WTC11 (cell line): ENCODE data around the gene ZBTB16. TPM values are rescaled to one million over a fixed set of nuclear protein-coding genes. Genes with fewer than 3 reads are reported as not detected.

Experiments used
- ATAC-seq: fragments of 200-7000 bp; cut with Tn5 transposase; 2 replicates; pipeline ENCODE4 v1.10.0; 2021; ENCODE audit warnings: mild to moderate bottlenecking, moderate library complexity
- CTCF ChIA-PET: fragments of 300-600 bp; sonication (Branson Sonifier 250); formaldehyde crosslinking; loops from one replicate; lab custom pipeline; 2021; ENCODE audit warnings: antibody characterized with exemption; lab: Charles Lee
- POLR2A ChIA-PET: fragments of 350-600 bp; sonication (Branson Sonifier 250); formaldehyde crosslinking; loops from one replicate; lab custom pipeline; 2021; ENCODE audit warnings: antibody characterized with exemption; lab: Charles Lee
- DNase-seq: peaks from one replicate; pipeline ENCODE4 v3.0.0; 2021; ENCODE audit warnings: low spot score
- H3K27ac Mint-ChIP-seq: 2 replicates; pipeline ENCODE4 v1.8.0; 2021; ENCODE audit warnings: mixed read lengths
- H3K27me3 Mint-ChIP-seq: 2 replicates; pipeline ENCODE4 v1.8.0; 2021; ENCODE audit warnings: low read depth, mild to moderate bottlenecking, moderate library complexity, mixed read lengths
- H3K36me3 Mint-ChIP-seq: 2 replicates; pipeline ENCODE4 v1.8.0; 2021; ENCODE audit warnings: mixed read lengths
- H3K4me1 Mint-ChIP-seq: 2 replicates; pipeline ENCODE4 v1.8.0; 2022; ENCODE audit warnings: mixed read lengths
- H3K4me3 Mint-ChIP-seq: 2 replicates; pipeline ENCODE4 v1.8.0; 2021; ENCODE audit warnings: mild to moderate bottlenecking, moderate library complexity, mixed read lengths
- H3K9me3 Mint-ChIP-seq: 2 replicates; pipeline ENCODE4 v1.8.0; 2021; ENCODE audit warnings: mixed read lengths
- EMX1 ChIP-seq: fragments of 250-450 bp; sonication (Bioruptor Pico); IDR thresholded peaks from 2 replicates; pipeline ENCODE4 v1.8.0; 2021; ENCODE audit warnings: mild to moderate bottlenecking
- ETV6 ChIP-seq: sonication (generic); formaldehyde crosslinking; IDR thresholded peaks from 2 replicates; pipeline ENCODE4 v1.8.1; 2022; ENCODE audit warnings: mild to moderate bottlenecking, missing genetic modification reagents
- FOXJ3 ChIP-seq: sonication (generic); formaldehyde crosslinking; IDR thresholded peaks from 2 replicates; pipeline ENCODE4 v1.9.0; 2021; ENCODE audit warnings: missing genetic modification reagents, mild to moderate bottlenecking, borderline replicate concordance
- FOXK1 ChIP-seq: sonication (generic); formaldehyde crosslinking; IDR thresholded peaks from 2 replicates; pipeline ENCODE4 v1.8.0; 2022; ENCODE audit warnings: mild to moderate bottlenecking, moderate library complexity, missing genetic modification reagents
- FOXP1 ChIP-seq: sonication (generic); formaldehyde crosslinking; IDR thresholded peaks from 2 replicates; pipeline ENCODE4 v1.8.0; 2022; ENCODE audit warnings: missing genetic modification reagents, mild to moderate bottlenecking, moderate library complexity, borderline replicate concordance
- GTF2I ChIP-seq: fragments of 250-450 bp; sonication (Bioruptor Pico); conservative IDR thresholded peaks from 2 replicates; pipeline ENCODE4 v1.4.0; 2021; ENCODE audit warnings: mild to moderate bottlenecking
- JUN ChIP-seq: sonication (generic); formaldehyde crosslinking; IDR thresholded peaks from 2 replicates; pipeline ENCODE4 v1.8.0; 2023; ENCODE audit warnings: mild to moderate bottlenecking, missing genetic modification reagents
- RORB ChIP-seq: fragments of 250-450 bp; sonication (Bioruptor Pico); IDR thresholded peaks from 2 replicates; pipeline ENCODE4 v1.9.0; 2021; ENCODE audit warnings: mild to moderate bottlenecking
- SMAD4 ChIP-seq: sonication (generic); formaldehyde crosslinking; IDR thresholded peaks from 2 replicates; pipeline ENCODE4 v1.8.0; 2022; ENCODE audit warnings: mild to moderate bottlenecking, missing genetic modification reagents
- ZNF121 ChIP-seq: sonication (generic); formaldehyde crosslinking; IDR thresholded peaks from 2 replicates; pipeline ENCODE4 v1.8.0; 2023; ENCODE audit warnings: missing genetic modification reagents
- ZNF138 ChIP-seq: sonication (generic); formaldehyde crosslinking; conservative IDR thresholded peaks from 2 replicates; pipeline ENCODE4 v1.8.1; 2022; ENCODE audit warnings: mild to moderate bottlenecking, moderate library complexity, missing genetic modification reagents
- ZNF232 ChIP-seq: sonication (generic); formaldehyde crosslinking; IDR thresholded peaks from 2 replicates; pipeline ENCODE4 v1.8.0; 2022; ENCODE audit warnings: mild to moderate bottlenecking, missing genetic modification reagents
- total RNA-seq: library from RNA; stranded (reverse); gene quantifications from 3 replicates; pipeline ENCODE4 v1.2.3, GENCODE V29; 2021
- TF ChIP-seq, protein P1 (sequence below): sonication (generic); formaldehyde crosslinking; IDR thresholded peaks from 2 replicates; pipeline ENCODE4 v1.8.1; 2022; ENCODE audit warnings: low read depth, missing genetic modification reagents, borderline replicate concordance
- TF ChIP-seq, protein P2 (sequence below): sonication (generic); formaldehyde crosslinking; IDR thresholded peaks from 2 replicates; pipeline ENCODE4 v1.8.0; 2022; ENCODE audit warnings: mild to moderate bottlenecking, missing genetic modification reagents
- TF ChIP-seq, protein P3 (sequence below): sonication (generic); formaldehyde crosslinking; IDR thresholded peaks from 2 replicates; pipeline ENCODE4 v1.8.1; 2022; ENCODE audit warnings: low read depth, mild to moderate bottlenecking, moderate library complexity, missing genetic modification reagents, borderline replicate concordance
- TF ChIP-seq, protein P4 (sequence below): sonication (generic); formaldehyde crosslinking; IDR thresholded peaks from 2 replicates; pipeline ENCODE4 v1.8.0; 2022; ENCODE audit warnings: mild to moderate bottlenecking, missing genetic modification reagents
- TF ChIP-seq, protein P5 (sequence below): sonication (generic); formaldehyde crosslinking; IDR thresholded peaks from 2 replicates; pipeline ENCODE4 v1.8.1; 2023; ENCODE audit warnings: mild to moderate bottlenecking, missing genetic modification reagents
- TF ChIP-seq, protein P6 (sequence below): sonication (generic); formaldehyde crosslinking; IDR thresholded peaks from 2 replicates; pipeline ENCODE4 v1.8.0; 2022; ENCODE audit warnings: mild to moderate bottlenecking, missing genetic modification reagents
- TF ChIP-seq, protein P7 (sequence below): sonication (generic); formaldehyde crosslinking; IDR thresholded peaks from 2 replicates; pipeline ENCODE4 v1.8.1; 2023; ENCODE audit warnings: mild to moderate bottlenecking, missing genetic modification reagents, moderate library complexity

The ZBTB16 gene
- total RNA-seq, 1 experiment from 2014 or later, result 0.57 TPM

DNA sequence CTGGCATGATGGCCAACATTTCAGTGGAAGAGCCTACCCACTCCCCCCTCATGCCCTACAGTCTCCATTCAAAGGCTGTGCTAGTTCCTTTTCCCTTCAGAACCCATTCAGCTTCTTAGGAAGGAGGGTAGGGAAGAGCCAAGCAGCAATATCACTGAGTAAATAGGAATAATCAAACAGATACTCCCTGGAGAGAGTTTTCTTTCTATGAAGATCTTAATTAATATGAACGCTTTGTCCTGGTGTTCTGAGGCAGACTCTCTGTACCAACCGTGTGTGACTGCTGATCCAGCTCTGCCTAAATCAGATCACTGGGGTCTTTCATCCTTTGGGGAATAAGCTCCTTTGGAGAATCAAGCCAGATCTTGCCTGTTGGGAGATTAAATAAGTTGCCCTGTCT is 161.5 kb downstream of the ZBTB16 start:
- POLR2A ChIA-PET, result no interaction called here
- no peak overlapping the region for H3K4me3 Mint-ChIP-seq
- DNase-seq (no peak), ATAC-seq (no peak)
- H3K36me3 Mint-ChIP-seq, result no peaks in the 10 kb centered on the region
- H3K4me1 Mint-ChIP-seq, result no peaks in the 10 kb centered on the region
- no peak overlapping the region for H3K27ac Mint-ChIP-seq
- TF ChIP-seq, protein P1, sequence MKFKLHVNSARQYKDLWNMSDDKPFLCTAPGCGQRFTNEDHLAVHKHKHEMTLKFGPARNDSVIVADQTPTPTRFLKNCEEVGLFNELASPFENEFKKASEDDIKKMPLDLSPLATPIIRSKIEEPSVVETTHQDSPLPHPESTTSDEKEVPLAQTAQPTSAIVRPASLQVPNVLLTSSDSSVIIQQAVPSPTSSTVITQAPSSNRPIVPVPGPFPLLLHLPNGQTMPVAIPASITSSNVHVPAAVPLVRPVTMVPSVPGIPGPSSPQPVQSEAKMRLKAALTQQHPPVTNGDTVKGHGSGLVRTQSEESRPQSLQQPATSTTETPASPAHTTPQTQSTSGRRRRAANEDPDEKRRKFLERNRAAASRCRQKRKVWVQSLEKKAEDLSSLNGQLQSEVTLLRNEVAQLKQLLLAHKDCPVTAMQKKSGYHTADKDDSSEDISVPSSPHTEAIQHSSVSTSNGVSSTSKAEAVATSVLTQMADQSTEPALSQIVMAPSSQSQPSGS (CRISPR knock-in tag), result no peak
- TF ChIP-seq, protein P2, sequence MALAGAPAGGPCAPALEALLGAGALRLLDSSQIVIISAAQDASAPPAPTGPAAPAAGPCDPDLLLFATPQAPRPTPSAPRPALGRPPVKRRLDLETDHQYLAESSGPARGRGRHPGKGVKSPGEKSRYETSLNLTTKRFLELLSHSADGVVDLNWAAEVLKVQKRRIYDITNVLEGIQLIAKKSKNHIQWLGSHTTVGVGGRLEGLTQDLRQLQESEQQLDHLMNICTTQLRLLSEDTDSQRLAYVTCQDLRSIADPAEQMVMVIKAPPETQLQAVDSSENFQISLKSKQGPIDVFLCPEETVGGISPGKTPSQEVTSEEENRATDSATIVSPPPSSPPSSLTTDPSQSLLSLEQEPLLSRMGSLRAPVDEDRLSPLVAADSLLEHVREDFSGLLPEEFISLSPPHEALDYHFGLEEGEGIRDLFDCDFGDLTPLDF (CRISPR knock-in tag), result no peak
- TF ChIP-seq, protein P3, sequence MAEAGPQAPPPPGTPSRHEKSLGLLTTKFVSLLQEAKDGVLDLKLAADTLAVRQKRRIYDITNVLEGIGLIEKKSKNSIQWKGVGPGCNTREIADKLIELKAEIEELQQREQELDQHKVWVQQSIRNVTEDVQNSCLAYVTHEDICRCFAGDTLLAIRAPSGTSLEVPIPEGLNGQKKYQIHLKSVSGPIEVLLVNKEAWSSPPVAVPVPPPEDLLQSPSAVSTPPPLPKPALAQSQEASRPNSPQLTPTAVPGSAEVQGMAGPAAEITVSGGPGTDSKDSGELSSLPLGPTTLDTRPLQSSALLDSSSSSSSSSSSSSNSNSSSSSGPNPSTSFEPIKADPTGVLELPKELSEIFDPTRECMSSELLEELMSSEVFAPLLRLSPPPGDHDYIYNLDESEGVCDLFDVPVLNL (CRISPR knock-in tag), result no peak
- no peak for TF ChIP-seq ZNF232
- TF ChIP-seq FOXJ3 (CRISPR knock-in tag), result no peak
- TF ChIP-seq JUN (CRISPR knock-in tag), result no peak
- TF ChIP-seq ETV6, result no peak
- no peak for TF ChIP-seq FOXK1 (CRISPR knock-in tag)
- no peak for TF ChIP-seq ZNF121 (CRISPR knock-in tag)
- TF ChIP-seq RORB, result no peak
- TF ChIP-seq FOXP1 (CRISPR knock-in tag), result no peak
- no peak for TF ChIP-seq SMAD4
- CTCF ChIA-PET, result interaction anchor here (0.5 to 1.1 kb wide), 2 partner anchors 40 to 271 kb away, joined by 3 to 5 read pairs; no protein-coding TSS in a partner anchor
- no peaks in the 10 kb centered on the region for H3K9me3 Mint-ChIP-seq
- H3K27me3 Mint-ChIP-seq, result no peaks in the 10 kb centered on the region

DNA sequence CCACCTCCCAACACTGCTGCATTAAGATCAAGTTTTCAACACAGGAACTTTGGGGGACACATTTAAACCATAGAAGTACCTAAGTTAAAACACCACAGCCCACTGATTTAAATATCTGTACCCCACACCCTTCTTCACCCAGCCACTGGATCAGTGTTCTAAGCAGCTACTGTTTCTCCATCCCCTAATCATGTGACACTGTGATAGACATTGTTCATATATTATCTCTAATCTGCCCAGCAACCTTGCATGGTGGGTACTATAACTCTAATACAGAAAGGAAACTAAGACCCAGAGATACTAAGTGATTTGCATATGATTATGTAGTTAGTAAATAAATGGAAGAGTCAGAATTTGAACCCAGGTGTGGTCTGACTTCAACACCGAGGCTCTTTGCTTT is 166.2 kb downstream of the ZBTB16 start:
- no peak overlapping the region for H3K27ac Mint-ChIP-seq
- no peak for TF ChIP-seq EMX1 (CRISPR knock-in tag)
- TF ChIP-seq, protein P4, sequence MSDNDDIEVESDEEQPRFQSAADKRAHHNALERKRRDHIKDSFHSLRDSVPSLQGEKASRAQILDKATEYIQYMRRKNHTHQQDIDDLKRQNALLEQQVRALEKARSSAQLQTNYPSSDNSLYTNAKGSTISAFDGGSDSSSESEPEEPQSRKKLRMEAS (CRISPR knock-in tag), result no peak
- TF ChIP-seq GTF2I (CRISPR knock-in tag), result no peak
- TF ChIP-seq, protein P5, sequence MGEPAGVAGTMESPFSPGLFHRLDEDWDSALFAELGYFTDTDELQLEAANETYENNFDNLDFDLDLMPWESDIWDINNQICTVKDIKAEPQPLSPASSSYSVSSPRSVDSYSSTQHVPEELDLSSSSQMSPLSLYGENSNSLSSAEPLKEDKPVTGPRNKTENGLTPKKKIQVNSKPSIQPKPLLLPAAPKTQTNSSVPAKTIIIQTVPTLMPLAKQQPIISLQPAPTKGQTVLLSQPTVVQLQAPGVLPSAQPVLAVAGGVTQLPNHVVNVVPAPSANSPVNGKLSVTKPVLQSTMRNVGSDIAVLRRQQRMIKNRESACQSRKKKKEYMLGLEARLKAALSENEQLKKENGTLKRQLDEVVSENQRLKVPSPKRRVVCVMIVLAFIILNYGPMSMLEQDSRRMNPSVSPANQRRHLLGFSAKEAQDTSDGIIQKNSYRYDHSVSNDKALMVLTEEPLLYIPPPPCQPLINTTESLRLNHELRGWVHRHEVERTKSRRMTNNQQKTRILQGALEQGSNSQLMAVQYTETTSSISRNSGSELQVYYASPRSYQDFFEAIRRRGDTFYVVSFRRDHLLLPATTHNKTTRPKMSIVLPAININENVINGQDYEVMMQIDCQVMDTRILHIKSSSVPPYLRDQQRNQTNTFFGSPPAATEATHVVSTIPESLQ (CRISPR knock-in tag), result no peak
- TF ChIP-seq, protein P6, sequence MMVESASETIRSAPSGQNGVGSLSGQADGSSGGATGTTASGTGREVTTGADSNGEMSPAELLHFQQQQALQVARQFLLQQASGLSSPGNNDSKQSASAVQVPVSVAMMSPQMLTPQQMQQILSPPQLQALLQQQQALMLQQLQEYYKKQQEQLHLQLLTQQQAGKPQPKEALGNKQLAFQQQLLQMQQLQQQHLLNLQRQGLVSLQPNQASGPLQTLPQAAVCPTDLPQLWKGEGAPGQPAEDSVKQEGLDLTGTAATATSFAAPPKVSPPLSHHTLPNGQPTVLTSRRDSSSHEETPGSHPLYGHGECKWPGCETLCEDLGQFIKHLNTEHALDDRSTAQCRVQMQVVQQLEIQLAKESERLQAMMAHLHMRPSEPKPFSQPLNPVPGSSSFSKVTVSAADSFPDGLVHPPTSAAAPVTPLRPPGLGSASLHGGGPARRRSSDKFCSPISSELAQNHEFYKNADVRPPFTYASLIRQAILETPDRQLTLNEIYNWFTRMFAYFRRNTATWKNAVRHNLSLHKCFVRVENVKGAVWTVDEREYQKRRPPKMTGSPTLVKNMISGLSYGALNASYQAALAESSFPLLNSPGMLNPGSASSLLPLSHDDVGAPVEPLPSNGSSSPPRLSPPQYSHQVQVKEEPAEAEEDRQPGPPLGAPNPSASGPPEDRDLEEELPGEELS (CRISPR knock-in tag), result no peak
- TF ChIP-seq ZNF138 (CRISPR knock-in tag), result no peak
- TF ChIP-seq, protein P7, sequence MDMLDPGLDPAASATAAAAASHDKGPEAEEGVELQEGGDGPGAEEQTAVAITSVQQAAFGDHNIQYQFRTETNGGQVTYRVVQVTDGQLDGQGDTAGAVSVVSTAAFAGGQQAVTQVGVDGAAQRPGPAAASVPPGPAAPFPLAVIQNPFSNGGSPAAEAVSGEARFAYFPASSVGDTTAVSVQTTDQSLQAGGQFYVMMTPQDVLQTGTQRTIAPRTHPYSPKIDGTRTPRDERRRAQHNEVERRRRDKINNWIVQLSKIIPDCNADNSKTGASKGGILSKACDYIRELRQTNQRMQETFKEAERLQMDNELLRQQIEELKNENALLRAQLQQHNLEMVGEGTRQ (CRISPR knock-in tag), result no peak
- TF ChIP-seq, all 79 proteins: peak for 0
- Mint-ChIP-seq H3K36me3 (no peaks in the 10 kb centered on the region), H3K4me3 (no peak overlapping the region), H3K4me1 (peaks cover 18% of the 10 kb centered on the region), H3K27me3 (no peaks in the 10 kb centered on the region), H3K9me3 (no peaks in the 10 kb centered on the region)
- DNase-seq, result no peak
- CTCF ChIA-PET, result no interaction called here
- POLR2A ChIA-PET, result no interaction called here
- ATAC-seq, result no peak
